Globus pallidus (tissue), 1 donor: ENCODE measurements around the gene ATXN7L3B.
"Not testable (repeated sequence)": the region's sequence is repeated elsewhere in the genome, so short reads cannot be mapped to it uniquely, and the experiment has no call there.

ENCODE experiments used
- DNase-seq: peaks from one replicate; pipeline ENCODE4 v3.0.0-alpha.2; 2015; ENCODE audit warnings: low spot score

The ATXN7L3B gene, protein sequence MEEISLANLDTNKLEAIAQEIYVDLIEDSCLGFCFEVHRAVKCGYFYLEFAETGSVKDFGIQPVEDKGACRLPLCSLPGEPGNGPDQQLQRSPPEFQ

DNA sequence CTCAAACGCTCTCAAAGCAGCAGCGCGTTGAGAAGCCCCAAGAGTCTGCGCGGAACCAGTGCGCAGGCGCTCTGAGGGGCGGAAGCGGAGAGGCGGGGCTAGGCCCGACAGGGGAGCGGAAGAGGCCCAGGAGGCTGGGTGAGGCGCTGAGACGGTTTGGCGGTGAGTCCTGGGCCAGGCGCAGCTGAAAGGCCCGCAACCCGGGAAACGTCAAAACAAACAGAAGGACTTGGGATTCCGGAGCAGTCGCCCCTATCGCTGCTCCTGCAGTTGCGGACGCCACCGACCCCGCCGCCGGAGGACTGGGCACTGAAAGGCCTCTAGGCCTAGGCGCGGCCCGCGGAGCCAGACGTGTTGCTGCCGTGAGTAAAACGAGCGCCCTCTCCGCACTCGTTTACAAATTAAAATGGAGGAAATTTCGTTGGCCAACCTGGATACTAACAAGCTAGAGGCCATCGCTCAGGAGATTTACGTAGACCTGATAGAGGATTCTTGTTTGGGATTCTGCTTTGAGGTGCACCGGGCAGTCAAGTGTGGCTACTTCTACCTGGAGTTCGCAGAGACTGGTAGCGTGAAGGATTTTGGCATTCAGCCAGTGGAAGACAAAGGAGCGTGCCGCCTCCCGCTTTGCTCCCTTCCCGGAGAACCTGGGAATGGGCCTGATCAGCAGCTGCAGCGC lies at the start of gene ATXN7L3B:
TSS of gene ATXN7L3B (plus strand) at position 129 of the 679 bp plus-strand sequence. CDS start at position 407, 278 bp downstream.
- DNase-seq = peak; percentile 91

DNA sequence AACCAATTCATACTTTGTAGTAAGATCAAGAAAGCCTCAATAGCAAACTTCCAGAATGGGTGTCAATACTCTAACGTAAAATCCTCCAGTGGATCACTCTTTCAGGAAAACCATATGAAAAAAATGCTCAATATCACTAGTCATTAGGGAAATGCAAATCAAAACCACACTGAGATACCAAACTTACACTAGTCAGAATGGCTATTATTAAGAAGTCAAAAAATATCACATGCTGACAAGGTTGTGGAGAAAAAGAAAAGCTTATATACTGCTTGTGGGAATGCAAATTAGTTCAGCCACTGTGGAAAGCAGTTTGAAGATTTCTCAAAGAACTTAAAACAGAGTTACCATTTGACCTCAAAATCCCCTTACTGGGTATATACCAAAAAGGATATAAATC lies 49.5 kb upstream of the ATXN7L3B start:
- no peak for DNase-seq

- no peak for DNase-seq
Observed at GRCh38 chr12:74489543-74489942, 48.1 kb upstream of the ATXN7L3B start.

DNA sequence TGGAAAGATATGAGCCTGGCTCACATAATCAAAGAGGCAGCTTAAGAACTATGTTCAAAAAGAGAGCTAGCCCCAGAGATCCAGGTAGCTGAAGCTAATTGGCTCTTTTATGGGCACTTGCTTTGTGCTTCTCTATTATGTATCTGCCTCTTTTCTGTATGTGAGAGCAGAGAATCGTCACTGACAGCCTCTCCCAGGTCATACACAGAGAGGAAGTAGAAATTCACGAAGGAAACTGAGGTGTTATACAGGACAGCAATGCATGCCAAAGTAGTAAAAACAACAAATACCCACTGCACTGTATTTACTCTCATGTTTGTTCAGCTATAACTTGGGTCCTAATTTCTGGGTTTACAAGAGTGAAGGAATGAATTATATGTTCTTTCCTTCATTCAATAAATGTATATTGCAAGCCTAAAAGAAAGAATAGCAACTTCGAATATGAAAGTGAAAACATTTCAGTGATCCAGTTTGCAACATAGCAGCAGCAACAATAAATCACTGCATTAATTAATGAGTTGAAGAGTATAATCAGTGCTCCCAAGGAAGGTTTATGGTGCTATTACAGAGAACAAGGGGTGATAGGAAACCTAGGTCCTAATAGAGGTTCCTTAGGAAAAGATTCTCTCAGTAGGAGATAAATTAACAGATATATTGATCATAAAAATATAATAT lies 47.1 kb upstream of the ATXN7L3B start:
- DNase-seq = no peak

DNA sequence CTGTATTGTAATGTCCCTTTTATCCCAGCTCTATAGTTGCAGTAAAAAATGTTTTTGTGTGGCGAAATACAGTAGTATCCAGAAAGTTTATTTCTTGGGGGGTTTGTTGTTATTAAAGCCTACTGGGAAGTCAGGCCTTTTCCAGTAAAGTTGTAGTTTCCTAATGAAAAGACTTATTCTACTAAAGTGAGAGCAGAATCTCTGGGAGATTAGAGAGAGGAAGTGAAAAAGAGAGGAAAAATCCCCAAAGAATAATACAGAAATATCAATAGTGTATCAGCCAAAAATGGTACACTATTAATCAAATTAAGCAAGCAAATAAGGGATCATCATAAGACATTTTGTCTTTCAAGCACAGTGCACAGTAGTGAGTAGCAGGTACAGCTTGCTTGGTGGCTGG lies 46.3 kb upstream of the ATXN7L3B start:
- DNase-seq = no peak

DNA sequence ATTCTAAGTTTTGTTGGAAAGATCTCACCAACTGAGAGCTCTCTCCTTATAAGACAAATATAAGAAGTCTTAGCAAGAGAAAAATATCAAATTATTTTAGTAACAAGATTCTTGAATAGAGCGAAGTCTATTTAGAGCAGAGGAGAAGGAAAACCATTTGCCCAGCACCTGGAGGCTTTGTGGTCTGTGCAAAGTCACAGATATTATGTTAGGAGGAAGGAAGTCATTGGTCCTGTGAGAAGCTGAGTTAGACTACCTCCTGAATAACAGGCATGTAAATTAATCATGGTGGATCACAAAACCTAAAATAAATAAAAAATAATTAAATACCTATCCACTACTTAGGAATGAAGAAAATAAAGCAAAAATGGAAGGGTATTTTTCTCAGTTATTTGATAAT lies 38.4 kb upstream of the ATXN7L3B start:
- no peak for DNase-seq

GRCh38 chr12:74508873-74509657 lies 28.6 kb upstream of the ATXN7L3B start:
- DNase-seq = not testable (repeated sequence)

DNA sequence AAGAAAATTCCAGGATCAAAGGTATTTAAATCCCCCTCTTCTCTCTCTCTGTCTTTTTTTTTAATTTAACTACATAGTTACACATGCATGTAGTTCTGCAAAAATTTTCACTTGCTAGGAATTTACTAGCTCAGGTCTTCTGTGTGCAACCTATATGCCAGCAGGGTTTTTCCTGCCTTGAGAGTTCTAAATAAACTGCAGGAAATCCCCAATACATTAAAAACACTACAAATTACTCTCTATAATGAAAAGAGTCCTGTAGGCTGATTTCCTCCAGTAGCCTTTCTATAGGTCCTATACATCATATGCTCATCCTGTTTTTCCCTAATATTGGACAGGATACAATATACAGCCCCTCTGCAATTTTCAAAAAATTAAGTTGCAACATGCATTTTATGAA lies 27.7 kb upstream of the ATXN7L3B start:
- no peak for DNase-seq

DNA sequence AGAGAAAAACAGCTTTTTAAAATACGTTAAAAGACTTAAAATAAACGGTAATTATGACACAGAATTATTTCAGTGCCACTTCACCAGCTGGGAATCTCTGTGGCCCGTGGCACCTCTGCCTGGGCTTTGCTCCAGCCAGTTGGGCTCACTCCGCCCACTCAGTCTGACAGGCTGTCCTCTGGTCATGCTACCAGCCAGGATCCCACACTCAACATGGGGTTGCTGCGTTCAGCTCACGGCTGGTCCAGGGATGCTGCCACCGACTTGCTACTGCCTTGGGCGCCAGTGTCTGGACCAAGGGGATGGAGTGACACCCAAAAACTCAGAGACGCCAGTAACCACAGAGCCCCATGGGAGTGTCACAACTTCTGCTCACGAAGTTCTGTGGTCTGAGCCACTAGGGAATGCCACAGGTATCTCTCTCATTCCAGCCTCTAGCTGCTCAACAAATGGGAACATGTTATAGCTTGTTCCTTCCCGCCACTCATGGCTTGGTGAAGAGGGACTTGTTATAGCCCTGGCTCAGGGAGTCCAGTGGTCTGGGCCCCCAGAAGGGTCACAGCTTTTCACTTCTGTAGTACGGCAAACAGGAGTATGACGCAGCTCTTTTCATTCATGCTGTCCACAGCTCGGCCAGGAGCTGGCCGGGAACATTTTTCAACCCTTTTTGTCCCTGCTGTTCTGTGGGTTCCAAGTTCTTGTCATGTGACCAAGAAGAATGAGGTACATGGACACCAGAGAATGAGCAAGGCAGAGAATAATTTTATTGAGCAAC lies 23.4 kb upstream of the ATXN7L3B start:
- no peak for DNase-seq

DNA sequence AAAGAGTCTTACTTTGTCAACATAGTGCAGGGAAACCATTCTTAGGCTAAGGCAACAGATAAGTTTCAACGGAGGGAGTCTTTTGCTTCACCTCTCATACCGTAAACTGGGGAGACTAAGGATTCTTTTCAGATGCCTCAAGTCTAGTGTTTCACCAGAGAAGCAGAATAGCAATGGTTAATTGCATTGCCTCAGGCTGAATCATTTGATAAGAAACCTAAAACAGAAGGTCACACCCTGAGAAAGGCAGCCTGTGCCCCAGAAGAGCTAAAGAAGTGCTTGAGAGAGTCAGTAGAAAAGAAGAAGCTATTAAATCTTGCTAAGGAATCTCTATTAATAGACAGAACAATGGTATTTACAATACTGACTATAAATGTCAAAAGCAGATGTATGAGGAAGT lies 21.8 kb upstream of the ATXN7L3B start:
- DNase-seq = no peak

DNA sequence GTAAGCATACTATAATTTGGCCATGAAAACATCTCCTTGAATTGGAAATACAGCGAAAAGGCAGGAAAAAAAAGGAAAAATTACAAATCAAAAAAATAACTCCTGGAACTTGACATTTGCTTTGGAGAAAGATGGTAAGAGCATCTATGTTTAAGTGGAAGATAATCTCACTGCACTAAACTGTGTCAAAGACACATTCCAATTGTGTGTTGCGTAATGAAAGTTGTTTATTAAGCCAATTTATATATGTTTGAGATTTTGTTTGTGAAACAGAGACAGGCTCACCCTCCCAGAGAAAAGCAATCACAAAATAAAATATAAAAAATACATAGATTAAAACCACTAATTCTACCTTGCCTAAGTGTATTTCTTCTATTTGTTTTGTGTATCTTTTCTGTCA lies 11.1 kb upstream of the ATXN7L3B start:
- DNase-seq = no peak

- DNase-seq = no peak
Observed at GRCh38 chr12:74527491-74527890, 10.1 kb upstream of the ATXN7L3B start.

DNA sequence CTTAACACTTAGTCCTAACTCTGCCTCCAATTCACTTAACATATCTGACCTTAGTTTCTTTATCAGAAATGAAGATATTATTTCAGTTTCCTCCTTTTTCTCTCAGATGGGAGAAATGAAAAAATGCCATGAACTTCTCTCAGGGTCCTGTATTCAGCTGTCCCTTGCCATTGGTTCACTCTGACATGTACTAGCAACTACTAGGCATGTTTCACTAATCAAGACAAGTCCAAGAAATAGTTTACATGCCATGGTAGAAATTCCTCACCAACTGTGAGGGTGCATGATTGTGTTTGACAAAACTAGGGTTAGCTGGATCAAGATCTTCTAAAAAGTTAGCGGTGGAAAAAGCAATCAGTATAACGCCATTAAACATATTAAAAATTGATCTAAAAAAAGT lies 7.0 kb upstream of the ATXN7L3B start:
- DNase-seq = no peak

GRCh38 chr12:74535536-74535935 lies 2.1 kb upstream of the ATXN7L3B start:
- no peak for DNase-seq

GRCh38 chr12:74537126-74537706 lies 419 bp upstream of the ATXN7L3B start:
- DNase-seq = peak; percentile 66

DNA sequence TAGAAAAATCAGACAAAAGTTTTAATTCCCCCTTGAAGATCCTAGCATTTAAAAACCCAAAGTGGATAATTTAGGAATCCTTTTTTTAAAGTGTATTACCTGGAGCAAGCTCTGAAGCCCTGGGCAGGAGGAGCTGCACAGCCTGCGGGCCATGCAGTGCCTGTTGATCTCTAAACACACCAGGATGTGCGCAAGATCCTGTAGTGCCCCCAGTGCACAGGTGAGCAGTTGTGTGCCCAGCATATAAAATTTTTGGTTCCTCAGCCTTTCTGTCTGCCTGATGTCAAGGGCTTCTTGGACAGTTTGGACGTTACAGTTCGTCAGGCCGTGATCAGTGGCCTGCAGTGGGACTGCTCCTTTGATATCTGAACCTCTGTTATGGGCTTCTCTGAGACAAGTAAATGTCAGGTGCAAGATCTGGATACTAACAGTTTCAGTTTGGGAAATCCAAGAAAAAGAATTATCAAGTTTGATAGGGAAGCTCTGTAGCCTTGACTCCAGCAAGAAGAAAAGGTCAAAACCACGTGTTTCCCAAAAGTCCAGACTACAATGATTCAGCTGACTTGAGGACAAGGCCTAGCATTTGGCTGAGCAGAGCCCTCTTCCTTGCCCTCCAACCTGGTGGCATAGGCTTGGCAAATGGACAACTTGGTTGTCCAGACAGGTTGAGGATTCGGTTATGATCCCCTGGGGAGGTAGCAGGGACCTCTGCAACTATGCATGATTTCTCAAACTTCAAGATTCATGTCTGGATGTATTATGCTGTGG lies 1.0 kb downstream of the ATXN7L3B start:
- peak; percentile 3 for DNase-seq

- DNase-seq = no peak
Observed at GRCh38 chr12:74539261-74539660, 1.6 kb downstream of the ATXN7L3B start.

DNA sequence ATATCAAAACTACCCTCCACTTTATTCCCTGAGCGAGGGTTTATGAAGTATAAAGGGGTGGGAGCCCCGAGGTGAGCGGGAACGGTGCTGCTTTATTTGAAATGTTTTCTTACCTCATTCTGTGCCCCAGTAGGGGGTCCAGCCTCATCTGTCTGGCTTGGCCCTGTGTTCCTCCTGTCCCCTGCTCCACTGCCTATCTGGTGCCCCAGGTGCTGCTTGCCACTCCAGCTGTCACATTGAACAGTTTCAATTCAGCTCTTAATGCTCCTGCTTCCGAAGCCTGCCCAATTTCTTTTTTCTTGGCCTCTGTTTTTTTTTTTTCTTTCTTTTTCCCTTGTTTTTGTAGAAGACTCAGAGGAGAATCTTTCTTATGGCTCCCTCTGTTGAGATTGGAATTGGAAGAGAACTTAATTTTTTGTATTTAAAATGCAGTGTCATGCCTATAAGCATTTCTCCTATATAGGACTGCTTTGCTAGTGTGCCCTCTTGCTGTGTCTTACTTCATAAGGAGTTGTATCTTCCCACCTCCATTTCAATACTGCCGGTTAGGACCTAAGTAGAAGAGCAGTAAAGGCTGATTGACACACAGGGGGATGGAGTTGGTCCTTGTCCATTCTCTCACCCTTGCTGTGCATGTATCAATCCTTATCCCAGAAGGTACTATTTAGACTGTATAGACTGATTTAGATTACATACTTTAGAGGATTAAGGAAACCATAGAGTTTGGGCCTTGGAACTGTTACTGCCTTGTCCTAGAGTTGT lies 2.3 kb downstream of the ATXN7L3B start:
- no peak for DNase-seq

- no peak for DNase-seq
Observed at GRCh38 chr12:74541074-74541473, 3.4 kb downstream of the ATXN7L3B start.

GRCh38 chr12:74547249-74547648 lies 9.6 kb downstream of the ATXN7L3B start:
- no peak for DNase-seq
